Measurements from ENCODE around the gene FBXO21.

FBXO21 gene

GRCh38 chr12:117213295-117213808 lies 23.1 kb upstream of the FBXO21 start:
- H3K9me2 ChIP-seq (replicated peaks; ENCODE audit: low read depth, low read length), result no peaks in the 10 kb centered on the region
- TF ChIP-seq EZH2phosphoT487 (IDR thresholded peaks at IDR 0.05; ENCODE audit: borderline replicate concordance) (no peak), CTCF (conservative IDR thresholded peaks at IDR 0.05; ENCODE audit: low read length) (no peak)
- no peaks in the 10 kb centered on the region for H3K9me3 ChIP-seq (ENCODE audit: insufficient read depth, low read depth, low read length)
- H3K4me3 ChIP-seq (ENCODE audit: low read length, poor library complexity, severe bottlenecking), result no peak overlapping the region
- no peak overlapping the region for H3K4me2 ChIP-seq (ENCODE audit: low read depth, low read length, poor library complexity, severe bottlenecking)
- no peaks in the 10 kb centered on the region for H4K20me1 ChIP-seq (ENCODE audit: insufficient read depth, low read length, poor library complexity, severe bottlenecking)
- H3K36me3 ChIP-seq (ENCODE audit: insufficient read depth, low read length), result no peaks in the 10 kb centered on the region
- H3K9ac ChIP-seq (ENCODE audit: low read depth, low read length, poor library complexity, severe bottlenecking), result no peak overlapping the region
- H3K4me1 ChIP-seq (ENCODE audit: insufficient read depth, low read length, poor library complexity, severe bottlenecking), result no peaks in the 10 kb centered on the region
- H2AFZ ChIP-seq (ENCODE audit: low read length), result no peak overlapping the region
- no peaks in the 10 kb centered on the region for H3K79me2 ChIP-seq (ENCODE audit: insufficient read depth, low read length)
- no peaks in the 10 kb centered on the region for H3K27me3 ChIP-seq (ENCODE audit: insufficient read depth, low read length, poor library complexity, severe bottlenecking)
- no peaks in the 10 kb centered on the region for H3F3A ChIP-seq (ENCODE audit: low read depth)

- Histone ChIP-seq H3K9ac (ENCODE audit: low read depth, low read length, poor library complexity, severe bottlenecking) (no peak overlapping the region), H3K36me3 (ENCODE audit: insufficient read depth, low read length) (no peaks in the 10 kb centered on the region), H3K79me2 (ENCODE audit: insufficient read depth, low read length) (no peaks in the 10 kb centered on the region), H3K4me3 (ENCODE audit: low read length, poor library complexity, severe bottlenecking) (no peak overlapping the region), H4K20me1 (ENCODE audit: insufficient read depth, low read length, poor library complexity, severe bottlenecking) (no peaks in the 10 kb centered on the region), H3K4me1 (ENCODE audit: insufficient read depth, low read length, poor library complexity, severe bottlenecking) (no peaks in the 10 kb centered on the region), H3K27me3 (ENCODE audit: insufficient read depth, low read length, poor library complexity, severe bottlenecking) (no peaks in the 10 kb centered on the region), H3K4me2 (ENCODE audit: low read depth, low read length, poor library complexity, severe bottlenecking) (no peak overlapping the region), H2AFZ (ENCODE audit: low read length) (no peak overlapping the region), H3F3A (ENCODE audit: low read depth) (no peaks in the 10 kb centered on the region), H3K9me3 (ENCODE audit: insufficient read depth, low read depth, low read length) (no peaks in the 10 kb centered on the region), H3K9me2 (replicated peaks; ENCODE audit: low read depth, low read length) (no peaks in the 10 kb centered on the region)
- TF ChIP-seq EZH2phosphoT487 (IDR thresholded peaks at IDR 0.05; ENCODE audit: borderline replicate concordance) (no peak), CTCF (conservative IDR thresholded peaks at IDR 0.05; ENCODE audit: low read length) (peak; percentile 96)
These were observed 22.4 kb upstream of the FBXO21 start for GRCh38 chr12:117212563-117213190.

GRCh38 chr12:117210266-117210918 lies 20.1 kb upstream of the FBXO21 start:
- no peaks in the 10 kb centered on the region for H4K20me1 ChIP-seq (ENCODE audit: insufficient read depth, low read length, poor library complexity, severe bottlenecking)
- no peak overlapping the region for H3K9ac ChIP-seq (ENCODE audit: low read depth, low read length, poor library complexity, severe bottlenecking)
- H3K27me3 ChIP-seq (ENCODE audit: insufficient read depth, low read length, poor library complexity, severe bottlenecking), result no peaks in the 10 kb centered on the region
- H3K9me2 ChIP-seq (replicated peaks; ENCODE audit: low read depth, low read length), result no peaks in the 10 kb centered on the region
- TF ChIP-seq CTCF (conservative IDR thresholded peaks at IDR 0.05; ENCODE audit: low read length) (no peak), EZH2phosphoT487 (IDR thresholded peaks at IDR 0.05; ENCODE audit: borderline replicate concordance) (no peak)
- H3K4me2 ChIP-seq (ENCODE audit: low read depth, low read length, poor library complexity, severe bottlenecking), result no peak overlapping the region
- H3K4me3 ChIP-seq (ENCODE audit: low read length, poor library complexity, severe bottlenecking), result no peak overlapping the region
- no peaks in the 10 kb centered on the region for H3K4me1 ChIP-seq (ENCODE audit: insufficient read depth, low read length, poor library complexity, severe bottlenecking)
- H2AFZ ChIP-seq (ENCODE audit: low read length), result no peak overlapping the region
- no peaks in the 10 kb centered on the region for H3K79me2 ChIP-seq (ENCODE audit: insufficient read depth, low read length)
- H3K36me3 ChIP-seq (ENCODE audit: insufficient read depth, low read length), result no peaks in the 10 kb centered on the region
- H3F3A ChIP-seq (ENCODE audit: low read depth), result no peaks in the 10 kb centered on the region
- no peaks in the 10 kb centered on the region for H3K9me3 ChIP-seq (ENCODE audit: insufficient read depth, low read depth, low read length)

All from Loucy (cell line).